Ectodermal cell (in vitro differentiated cells): ENCODE measurements around the gene JOSD2. TPM values are rescaled to one million over a fixed set of nuclear protein-coding genes. Genes with fewer than 3 reads are reported as not detected.
A peak's percentile ranks its signal among the peaks of the same experiment; 100 is the strongest.

Experiments
- H3K27ac ChIP-seq: 2 replicates; pipeline ENCODE4 v1.7.0; 2013; ENCODE audit warnings: mild to moderate bottlenecking, low read depth, low read length; ENCODE audit not compliant: insufficient read depth, poor library complexity, severe bottlenecking
- H3K27me3 ChIP-seq: 2 replicates; pipeline ENCODE4 v1.7.0; 2013; ENCODE audit warnings: mild to moderate bottlenecking, low read length; ENCODE audit not compliant: insufficient read depth, control insufficient read depth, poor library complexity, severe bottlenecking
- H3K36me3 ChIP-seq: one replicate; pipeline ENCODE4 v1.7.0; 2013; ENCODE audit warnings: low read length; ENCODE audit not compliant: control insufficient read depth, insufficient read depth
- H3K4me1 ChIP-seq: one replicate; pipeline ENCODE4 v1.7.0; 2013; ENCODE audit warnings: low read length; ENCODE audit not compliant: control insufficient read depth, insufficient read depth
- H3K4me3 ChIP-seq: 2 replicates; pipeline ENCODE4 v1.7.0; 2013; ENCODE audit warnings: low read depth, low read length, control low read depth; ENCODE audit not compliant: insufficient read depth
- H3K9me3 ChIP-seq: 2 replicates; pipeline ENCODE4 v1.7.0; 2013; ENCODE audit warnings: mild to moderate bottlenecking, low read length, moderate library complexity; ENCODE audit not compliant: control insufficient read depth
- WGBS, 2 experiments: methylation state at CpG; one replicate each; pipeline ENCODE4 v1.1.7; 2013; ENCODE audit warnings: missing lambda C conversion rate in 2 of 2; 5-methylcytosine and 5-hydroxymethylcytosine counted together
- polyA plus RNA-seq, 4 experiments: library from polyadenylated mRNA; stranded (reverse); fragments of 50-300 nt; gene quantifications; one replicate each; pipeline ENCODE4 v1.2.3, GENCODE V29; 2013

The JOSD2 gene, protein sequence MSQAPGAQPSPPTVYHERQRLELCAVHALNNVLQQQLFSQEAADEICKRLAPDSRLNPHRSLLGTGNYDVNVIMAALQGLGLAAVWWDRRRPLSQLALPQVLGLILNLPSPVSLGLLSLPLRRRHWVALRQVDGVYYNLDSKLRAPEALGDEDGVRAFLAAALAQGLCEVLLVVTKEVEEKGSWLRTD
- 5.6 TPM for polyA plus RNA-seq (2013, experiment 1 of 4)
- polyA plus RNA-seq (2013, experiment 2 of 4): 3.9 TPM
- polyA plus RNA-seq (2013, experiment 3 of 4): 4.0 TPM
- polyA plus RNA-seq (2013, experiment 4 of 4): 6.2 TPM

DNA sequence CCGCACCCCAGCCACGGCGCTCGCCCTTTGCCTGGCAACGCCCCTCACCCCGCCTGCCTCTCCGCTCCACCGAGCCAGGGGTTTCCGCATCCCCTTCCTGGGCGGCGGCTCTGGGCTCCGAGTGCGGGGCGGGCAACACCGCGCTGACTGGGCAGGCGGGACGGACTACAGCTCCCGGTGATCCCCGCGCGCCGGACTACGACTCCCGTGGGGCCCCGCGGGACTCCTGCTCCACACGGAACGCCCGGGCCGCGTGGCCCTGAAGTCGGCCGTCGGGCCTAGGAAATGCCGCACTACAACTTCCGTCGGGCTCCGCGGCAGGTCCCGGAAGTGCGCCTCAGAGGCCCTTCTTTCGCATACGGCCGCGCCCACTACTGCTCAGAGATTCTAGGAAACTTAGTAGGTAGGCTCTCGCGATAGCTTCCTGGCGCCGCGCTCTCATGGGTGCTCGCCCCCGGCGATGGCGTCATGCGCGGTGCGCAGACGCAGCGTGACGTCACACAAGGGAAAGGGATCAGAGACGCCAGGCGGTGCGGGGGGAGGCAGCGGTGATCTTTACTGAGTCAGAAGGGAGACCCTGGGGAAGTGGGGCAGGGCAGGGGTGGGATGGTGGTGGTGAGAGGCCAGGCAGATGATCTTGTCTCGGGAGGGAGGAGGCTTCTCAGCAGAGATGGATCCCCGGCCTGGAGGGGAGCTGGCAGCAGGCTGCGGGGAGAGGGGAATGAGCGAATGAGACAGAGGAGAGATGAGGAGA is at the start of gene JOSD2:
JOSD2 (minus strand) TSS at position 123 of the 754 bp plus-strand sequence. CDS start 760 bp downstream, outside the sequence.
- Histone ChIP-seq H3K36me3 (no peaks in the 10 kb centered on the region), H3K4me3 (peak within 1 kb of the TSS; percentile 47), H3K27ac (peak within 1 kb of the TSS; percentile 88), H3K4me1 (peaks cover 17% of the 10 kb centered on the region), H3K27me3 (no peaks in the 10 kb centered on the region), H3K9me3 (no peaks in the 10 kb centered on the region)
- 21 to 24% methylated on average over 69 of the region's 69 CpGs for WGBS, 2 experiments

DNA sequence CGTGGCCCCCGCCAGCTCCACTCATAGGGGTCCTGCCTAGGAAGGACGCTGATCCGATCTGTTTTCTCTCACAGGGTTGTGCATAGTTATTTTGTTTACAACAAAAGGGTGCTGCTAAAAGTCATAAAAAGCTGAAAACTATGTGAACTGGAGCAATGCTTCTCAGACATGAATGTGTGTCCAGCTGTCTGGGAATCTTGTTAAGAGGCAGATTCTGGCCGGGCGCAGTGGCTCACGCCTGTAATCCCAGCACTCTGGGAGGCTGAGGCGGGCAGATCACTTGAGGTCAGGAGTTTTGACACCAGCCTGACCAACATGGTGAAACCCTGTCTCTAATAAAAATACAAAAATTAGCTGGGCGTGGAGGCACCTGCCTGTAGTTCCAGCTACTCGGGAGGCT is 48.6 kb upstream of the JOSD2 start:
- H3K4me3 ChIP-seq: no peak overlapping the region
- no peaks in the 10 kb centered on the region for H3K9me3 ChIP-seq
- no peak overlapping the region for H3K27ac ChIP-seq
- no peaks in the 10 kb centered on the region for H3K27me3 ChIP-seq
- H3K36me3 ChIP-seq: no peaks in the 10 kb centered on the region
- 70 to 72% methylated on average over 10 of the region's 10 CpGs for WGBS, 2 experiments
- peaks cover 13% of the 10 kb centered on the region for H3K4me1 ChIP-seq

DNA sequence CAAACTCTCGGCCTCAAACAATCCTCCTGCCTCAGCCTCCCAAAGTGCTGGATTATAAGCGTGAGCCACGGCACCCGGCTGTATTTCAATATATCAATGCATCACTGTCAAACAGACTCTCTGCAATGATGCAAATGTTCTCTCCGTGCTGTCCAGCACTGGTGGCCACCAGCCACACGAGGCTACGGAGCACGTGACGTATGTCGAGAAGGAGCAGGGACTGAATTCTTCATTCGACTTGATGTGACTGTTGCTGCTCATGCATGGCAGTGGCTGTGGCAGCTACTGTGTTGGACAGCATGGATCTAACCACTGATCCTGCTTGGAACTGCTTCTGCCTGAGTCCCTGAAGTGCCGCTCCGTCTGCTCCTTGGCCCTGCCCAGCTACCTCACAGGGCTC is 47.5 kb upstream of the JOSD2 start:
- peaks cover 3% of the 10 kb centered on the region for H3K27me3 ChIP-seq
- H3K4me1 ChIP-seq: peaks cover 6% of the 10 kb centered on the region
- WGBS, 2 experiments: 90 to 93% methylated on average over 13 of the region's 13 CpGs
- no peak overlapping the region for H3K27ac ChIP-seq
- H3K9me3 ChIP-seq: no peaks in the 10 kb centered on the region
- no peak overlapping the region for H3K4me3 ChIP-seq
- no peaks in the 10 kb centered on the region for H3K36me3 ChIP-seq

DNA sequence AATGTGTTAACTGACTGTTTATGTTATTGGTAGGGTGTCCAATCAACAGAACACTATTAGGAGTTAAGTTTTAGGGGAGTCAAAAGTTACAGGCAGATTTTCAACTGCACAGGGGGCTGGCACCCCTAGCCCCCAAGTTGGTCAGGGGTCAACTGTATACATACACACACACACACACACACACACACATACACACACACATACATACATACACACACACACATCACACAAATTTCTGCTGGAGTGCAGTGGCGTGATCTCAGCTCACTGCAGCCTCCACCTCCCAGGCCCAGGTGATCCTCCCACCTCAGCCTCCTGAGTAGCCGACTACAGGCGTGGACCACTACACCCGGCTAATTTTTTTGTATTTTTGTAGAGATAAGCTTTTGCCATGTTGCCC is 47.0 kb upstream of the JOSD2 start:
- H3K4me1 ChIP-seq: peaks cover 3% of the 10 kb centered on the region
- peaks cover 3% of the 10 kb centered on the region for H3K27me3 ChIP-seq

DNA sequence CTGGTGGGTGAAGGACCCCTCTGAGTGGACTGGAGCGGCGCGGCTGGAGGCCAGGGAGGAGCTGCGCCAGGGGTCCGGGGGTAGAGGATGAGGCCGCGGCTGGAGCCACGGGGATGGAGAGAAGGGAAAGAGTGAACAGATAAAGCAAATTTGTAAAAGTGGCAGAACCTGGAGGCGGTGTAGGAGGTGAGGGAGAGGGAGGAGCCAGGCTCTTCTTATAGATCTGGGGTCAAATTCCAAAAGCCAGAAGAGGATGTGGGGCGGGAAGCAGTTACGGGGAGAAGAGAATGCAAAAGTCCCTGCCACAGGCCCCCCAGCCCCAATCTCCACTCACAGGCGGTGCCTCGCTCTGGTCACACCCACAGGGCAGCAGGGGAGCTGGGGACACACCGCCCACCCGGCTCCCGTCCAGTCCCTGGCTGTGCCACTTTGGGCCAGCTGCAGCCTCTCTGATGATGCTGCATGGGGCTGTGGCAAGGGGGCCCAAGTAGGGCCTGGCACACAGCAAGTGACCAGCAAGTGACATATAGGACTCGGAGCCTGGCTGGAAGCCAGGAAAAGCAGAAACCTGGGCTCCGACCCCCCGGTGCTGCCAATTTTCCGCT is 46.1 kb upstream of the JOSD2 start:
- peak overlapping the region; percentile 10 for H3K4me3 ChIP-seq
- H3K4me1 ChIP-seq: peaks cover 3% of the 10 kb centered on the region
- H3K36me3 ChIP-seq: no peaks in the 10 kb centered on the region
- peaks cover 3% of the 10 kb centered on the region for H3K27me3 ChIP-seq
- H3K27ac ChIP-seq: no peak overlapping the region
- H3K9me3 ChIP-seq: no peaks in the 10 kb centered on the region
- WGBS, 2 experiments: 43 to 44% methylated on average over 19 of the region's 20 CpGs

More for the DNA sequence above, 47.0 kb upstream of the JOSD2 start:
- no peaks in the 10 kb centered on the region for H3K36me3 ChIP-seq
- 86 to 88% methylated on average over 4 of the region's 4 CpGs for WGBS, 2 experiments
- no peak overlapping the region for H3K4me3 ChIP-seq
- H3K9me3 ChIP-seq: no peaks in the 10 kb centered on the region
- no peak overlapping the region for H3K27ac ChIP-seq

DNA sequence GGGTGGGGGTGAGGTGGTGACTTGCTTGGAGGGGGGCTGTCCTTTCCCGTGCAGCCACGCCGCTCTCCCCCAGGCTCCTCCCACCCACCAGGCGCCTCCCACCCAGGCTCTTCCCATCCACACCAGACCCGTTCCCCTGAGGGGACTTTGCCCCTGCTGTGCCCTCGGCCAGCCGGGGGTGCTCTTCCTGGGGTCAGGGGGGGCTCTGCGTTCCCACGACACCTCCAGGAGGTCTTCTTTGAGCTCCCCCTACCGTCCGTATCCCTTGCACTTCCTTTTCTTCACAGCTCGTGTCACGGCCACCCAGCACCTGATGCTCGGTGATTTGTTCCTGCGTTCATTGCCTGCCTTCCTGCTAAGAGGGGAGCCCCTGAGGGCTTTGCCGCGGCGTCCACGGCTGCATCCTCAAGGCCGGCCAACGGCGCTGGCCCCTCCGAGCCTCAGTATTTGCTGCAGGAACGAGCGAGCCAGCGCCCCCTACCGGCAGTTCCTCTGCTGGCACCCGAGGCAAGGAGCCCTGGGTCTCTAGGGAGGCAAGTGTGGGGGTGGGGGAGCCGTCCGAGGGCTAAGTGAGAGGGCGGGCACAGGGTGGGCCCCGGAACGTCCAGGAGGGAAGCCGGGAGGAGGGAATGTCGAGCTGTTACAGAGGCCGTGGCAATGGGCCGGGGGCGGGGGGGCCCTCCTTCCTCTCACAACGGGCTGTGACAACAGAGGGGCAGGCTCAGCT is 45.5 kb upstream of the JOSD2 start:
- Histone ChIP-seq H3K4me3 (peak overlapping the region; percentile 18), H3K27ac (no peak overlapping the region), H3K9me3 (no peaks in the 10 kb centered on the region), H3K4me1 (peaks cover 3% of the 10 kb centered on the region), H3K36me3 (no peaks in the 10 kb centered on the region), H3K27me3 (peaks cover 3% of the 10 kb centered on the region)
- 29 to 35% methylated on average over 39 of the region's 39 CpGs for WGBS, 2 experiments

DNA sequence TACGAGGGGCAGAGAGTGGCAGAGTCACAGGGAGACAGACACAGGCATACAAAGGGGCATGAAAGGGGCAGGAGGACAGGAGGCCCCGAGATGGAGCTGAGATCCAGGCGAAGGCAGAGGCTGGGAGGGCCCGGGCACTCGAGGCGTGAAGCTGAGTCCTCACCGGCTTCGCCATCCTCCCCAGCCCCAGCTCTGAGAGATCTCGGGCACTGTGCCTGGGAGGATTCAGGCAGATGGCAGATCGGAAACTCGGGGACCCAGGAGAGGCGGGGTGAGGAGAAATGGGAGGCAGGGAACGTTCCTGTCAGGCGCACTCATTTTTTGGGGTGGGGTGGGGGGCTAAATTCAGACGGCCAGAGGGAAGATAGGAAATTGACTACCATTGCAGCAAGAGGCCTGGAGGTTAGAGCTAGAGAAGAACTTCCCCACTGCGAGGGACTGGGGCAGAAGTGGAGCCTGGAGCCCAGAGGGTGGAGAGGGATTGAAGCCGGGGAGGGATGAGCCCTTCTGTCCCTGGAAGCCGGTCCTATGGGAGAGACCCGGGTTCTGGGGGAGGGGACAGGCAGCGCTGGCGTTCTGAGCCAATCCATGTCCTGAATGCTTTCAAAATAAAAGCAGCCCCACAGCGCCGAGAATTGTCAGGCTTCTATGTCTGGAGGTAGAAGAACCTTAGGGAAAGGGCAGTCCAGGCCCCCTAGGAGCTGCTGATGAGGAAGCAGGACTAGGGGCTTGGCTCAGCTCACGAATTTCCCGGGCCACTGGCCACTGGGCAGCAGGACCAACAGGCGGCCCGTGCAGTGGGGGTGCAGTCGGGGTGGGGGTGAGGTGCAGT is 44.7 kb upstream of the JOSD2 start:
- Histone ChIP-seq H3K36me3 (no peaks in the 10 kb centered on the region), H3K4me3 (peak overlapping the region; percentile 18), H3K4me1 (peaks cover 3% of the 10 kb centered on the region), H3K27ac (no peak overlapping the region), H3K27me3 (peaks cover 3% of the 10 kb centered on the region), H3K9me3 (no peaks in the 10 kb centered on the region)
- WGBS, 2 experiments: 50 to 51% methylated on average over 27 to 28 of the region's 28 CpGs

DNA sequence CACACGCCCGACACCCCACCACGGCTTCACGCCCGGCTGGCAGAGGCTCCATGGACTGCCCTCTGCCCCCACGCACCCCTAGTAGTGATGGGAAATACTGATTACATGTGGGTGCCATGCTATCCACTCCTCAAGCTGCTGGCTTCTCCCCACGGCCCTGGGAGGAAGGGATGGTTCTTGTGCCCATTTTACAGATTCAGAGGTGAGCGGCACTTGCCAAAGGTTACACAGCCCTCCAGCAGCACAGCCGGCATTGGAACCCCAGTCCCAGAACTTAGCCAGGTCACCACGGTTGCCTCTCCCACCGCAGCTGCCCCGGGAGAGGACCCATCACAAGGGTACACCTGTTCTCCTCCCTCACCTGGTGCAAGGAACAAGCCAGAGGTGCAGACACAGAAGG is 44.0 kb upstream of the JOSD2 start:
- no peaks in the 10 kb centered on the region for H3K36me3 ChIP-seq
- H3K4me3 ChIP-seq: no peak overlapping the region
- peaks cover 3% of the 10 kb centered on the region for H3K27me3 ChIP-seq
- peaks cover 3% of the 10 kb centered on the region for H3K4me1 ChIP-seq
- no peak overlapping the region for H3K27ac ChIP-seq
- 88 to 91% methylated on average over 12 of the region's 12 CpGs for WGBS, 2 experiments
- H3K9me3 ChIP-seq: no peaks in the 10 kb centered on the region

DNA sequence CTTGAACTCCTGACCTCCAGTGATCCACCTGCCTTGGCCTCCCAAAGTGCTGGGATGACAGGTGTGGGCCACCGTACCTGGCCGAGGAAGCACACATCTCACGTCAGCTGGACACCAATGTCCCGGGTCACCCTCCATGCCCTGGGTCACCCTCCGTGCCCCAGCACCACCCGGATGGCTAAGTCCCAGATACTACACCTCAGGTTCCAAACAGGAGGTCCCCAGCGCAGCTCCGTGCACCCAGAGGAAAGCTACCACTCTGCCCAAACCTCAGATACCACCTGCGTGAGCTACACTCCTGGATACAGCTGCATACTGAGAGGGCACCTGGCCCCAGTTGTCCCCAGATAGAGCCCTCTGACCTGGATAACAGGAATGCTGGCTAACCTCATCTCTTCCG is 43.2 kb upstream of the JOSD2 start:
- H3K36me3 ChIP-seq: no peaks in the 10 kb centered on the region
- peaks cover 3% of the 10 kb centered on the region for H3K4me1 ChIP-seq
- no peak overlapping the region for H3K27ac ChIP-seq
- no peaks in the 10 kb centered on the region for H3K9me3 ChIP-seq
- WGBS, 2 experiments: 87 to 89% methylated on average over 10 of the region's 10 CpGs
- H3K4me3 ChIP-seq: no peak overlapping the region
- peaks cover 3% of the 10 kb centered on the region for H3K27me3 ChIP-seq
